Ascending aorta (tissue), 2 donors: ENCODE results near the gene SNX24. TPM values are rescaled to one million over a fixed set of nuclear protein-coding genes. Genes with fewer than 3 reads are reported as not detected.
"Not testable (repeated sequence)": the region's sequence is repeated elsewhere in the genome, so short reads cannot be mapped to it uniquely, and the experiment has no call there.

Source experiments
- DNase-seq, 2 donors: peaks; one replicate each; pipeline ENCODE4 v3.0.0-alpha.2; 2019; ENCODE audit warnings: low spot score in 2 of 2
- H3K27ac ChIP-seq, 2 donors: fragments of 200-600 bp; sonication (generic); one replicate each; pipeline ENCODE4 v1.5.1; 2016 to 2017; ENCODE audit warnings: mild to moderate bottlenecking in 1 of 2
- H3K27me3 ChIP-seq: fragments of 200-600 bp; sonication (generic); one replicate; pipeline ENCODE4 v1.5.1; 2017
- H3K36me3 ChIP-seq, 2 donors: fragments of 200-600 bp; sonication (generic); one replicate each; pipeline ENCODE4 v1.5.1; 2016
- H3K4me1 ChIP-seq, 2 donors: fragments of 200-600 bp; sonication (generic); one replicate each; pipeline ENCODE4 v1.5.1; 2016 to 2017; ENCODE audit warnings: mild to moderate bottlenecking in 1 of 2
- H3K4me3 ChIP-seq, 2 donors: fragments of 200-600 bp; sonication (generic); one replicate each; pipeline ENCODE4 v1.5.1; 2016 to 2017; ENCODE audit warnings: mild to moderate bottlenecking in 1 of 2
- H3K9me3 ChIP-seq, 2 donors: fragments of 200-600 bp; sonication (generic); one replicate each; pipeline ENCODE4 v1.5.1; 2016
- CTCF ChIP-seq, 3 experiments: fragments of 200-600 bp in 2 of 3; fragments of 450-650 bp in 1 of 3; sonication (generic) in 2 of 3; IDR thresholded peaks; one replicate each; pipeline ENCODE4 v1.5.1; 2016 to 2019; ENCODE audit warnings: antibody characterized with exemption in 3 of 3, mild to moderate bottlenecking in 1 of 3, moderate library complexity in 1 of 3
- intact Hi-C: fragments of 100-400 bp; cut with DNase I; formaldehyde crosslinking; loops from one replicate; pipeline ENCODE4 v1.15.1; 2023
- total RNA-seq: library from RNA; depleted of rRNA; stranded (reverse); fragments of >200 nt; gene quantifications from one replicate; pipeline ENCODE4 v1.1.0, GENCODE V29; 2016

The SNX24 gene
- total RNA-seq, 1 donor from 2014 or later, result 21.1 TPM

GRCh38 chr5:122907276-122907675, 61.9 kb downstream of the SNX24 start:
- peak overlapping the region; percentile 41 to 68 for H3K27ac ChIP-seq
- no peak for TF ChIP-seq CTCF (IDR thresholded peaks at IDR 0.05)
- no peaks in the 10 kb centered on the region for H3K36me3 ChIP-seq
- peaks cover 0 to 16% of the 10 kb centered on the region in 2 donors for H3K4me1 ChIP-seq
- no peak for DNase-seq
- no peaks in the 10 kb centered on the region for H3K27me3 ChIP-seq
- no peaks in the 10 kb centered on the region for H3K9me3 ChIP-seq
- peak overlapping the region in 1 of 2 donors; percentile 24 for H3K4me3 ChIP-seq
- intact Hi-C loops, result loop anchor here (5.0 to 10.0 kb wide), 4 partner anchors 60 to 698 kb away; partner anchors contain the start of genes PRDM6 and SNX24

DNA sequence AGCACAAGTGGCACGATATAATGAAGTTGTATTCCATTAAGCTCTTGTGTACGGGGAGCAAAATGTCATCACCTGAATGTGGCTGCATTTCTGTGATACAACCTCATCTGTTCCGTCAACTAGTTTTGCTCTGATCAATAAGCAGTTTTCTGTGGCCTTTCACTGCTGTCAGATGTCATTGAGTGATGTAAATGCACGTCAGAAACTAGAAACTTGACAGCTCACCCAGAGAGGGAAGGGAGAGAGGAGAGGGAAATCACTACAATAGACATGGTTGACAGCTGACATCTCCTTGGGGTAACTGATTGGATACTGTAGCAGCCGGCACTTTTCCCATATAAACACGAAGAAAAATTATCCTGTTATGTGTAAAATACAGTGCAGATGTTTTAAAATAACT, 62.7 kb downstream of the SNX24 start:
- peaks cover 0 to 16% of the 10 kb centered on the region in 2 donors for H3K4me1 ChIP-seq
- no peak for DNase-seq
- peak overlapping the region in 1 of 2 donors; percentile 41 for H3K27ac ChIP-seq
- no peak overlapping the region for H3K4me3 ChIP-seq
- H3K36me3 ChIP-seq, result no peaks in the 10 kb centered on the region
- no peaks in the 10 kb centered on the region for H3K27me3 ChIP-seq
- TF ChIP-seq CTCF (IDR thresholded peaks at IDR 0.05), result no peak
- no peaks in the 10 kb centered on the region for H3K9me3 ChIP-seq
- intact Hi-C loops, result loop anchor here (5.0 to 10.0 kb wide), 4 partner anchors 61 to 697 kb away; partner anchors contain the start of genes PRDM6 and SNX24

DNA sequence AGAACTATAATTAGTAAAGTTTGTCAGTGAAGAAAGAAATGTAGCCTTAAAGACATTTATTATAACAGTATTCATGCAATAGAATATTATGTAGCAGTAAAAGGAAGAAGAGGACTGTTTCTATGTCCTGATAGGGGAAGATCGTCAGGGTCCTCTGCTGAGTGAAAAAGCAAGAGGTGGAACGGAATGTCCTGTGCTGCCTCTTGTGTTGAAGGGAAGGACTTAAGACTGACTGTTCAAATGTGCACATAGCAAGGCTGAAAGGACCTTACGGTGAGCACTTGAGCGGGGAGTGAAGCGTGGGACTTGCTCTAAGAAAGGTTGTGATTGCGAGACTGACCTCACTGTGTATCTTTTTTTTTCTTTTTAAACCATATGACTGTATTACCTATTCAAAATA, 63.2 kb downstream of the SNX24 start:
- H3K9me3 ChIP-seq, result no peaks in the 10 kb centered on the region
- no peak for DNase-seq
- TF ChIP-seq CTCF (IDR thresholded peaks at IDR 0.05), result no peak
- H3K27me3 ChIP-seq, result no peaks in the 10 kb centered on the region
- H3K4me3 ChIP-seq, result no peak overlapping the region
- intact Hi-C loops, result loop anchor here (5.0 to 10.0 kb wide), 4 partner anchors 61 to 696 kb away; partner anchors contain the start of genes PRDM6 and SNX24
- H3K27ac ChIP-seq, result peak overlapping the region in 1 of 2 donors; percentile 15
- no peaks in the 10 kb centered on the region for H3K36me3 ChIP-seq
- peaks cover 0 to 16% of the 10 kb centered on the region in 2 donors for H3K4me1 ChIP-seq

DNA sequence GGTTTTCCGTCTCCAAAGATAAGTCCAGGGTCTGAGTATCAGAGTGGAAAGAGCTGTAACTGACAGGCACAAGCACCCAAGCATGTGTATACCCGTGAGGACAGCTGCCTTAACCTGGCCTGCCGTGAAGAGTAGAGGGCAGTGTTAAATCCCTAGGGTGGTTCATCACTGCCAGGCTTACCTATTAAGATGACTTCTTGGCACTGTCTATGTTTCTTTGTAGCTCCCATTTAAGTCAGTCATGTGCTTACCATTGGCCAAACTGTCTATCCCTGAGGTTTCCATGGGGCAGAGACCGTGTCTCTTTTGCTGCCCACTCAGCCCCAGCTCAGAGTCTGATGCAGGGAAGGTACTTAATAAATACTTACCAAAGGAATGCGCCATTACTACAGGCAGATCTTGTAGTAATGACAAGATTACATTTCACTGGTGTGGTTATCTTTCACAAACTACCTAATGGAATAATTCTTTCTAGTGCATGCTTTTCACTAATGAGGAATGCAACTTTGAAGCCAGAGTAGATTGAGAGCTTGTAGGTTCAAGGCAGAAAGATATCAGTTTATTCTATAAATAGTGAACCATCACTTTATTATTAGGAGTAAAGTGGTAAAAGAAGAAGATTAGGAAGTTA, 64.2 kb downstream of the SNX24 start:
- Histone ChIP-seq H3K4me3 (no peak overlapping the region), H3K27ac (no peak overlapping the region), H3K27me3 (no peaks in the 10 kb centered on the region), H3K36me3 (no peaks in the 10 kb centered on the region), H3K9me3 (no peaks in the 10 kb centered on the region), H3K4me1 (peaks cover 0 to 16% of the 10 kb centered on the region in 2 donors)
- no peak for TF ChIP-seq CTCF (IDR thresholded peaks at IDR 0.05)
- DNase-seq, result no peak
- intact Hi-C loops, result loop anchor here (5.0 to 10.0 kb wide), 4 partner anchors 62 to 695 kb away; partner anchors contain the start of genes PRDM6 and SNX24

DNA sequence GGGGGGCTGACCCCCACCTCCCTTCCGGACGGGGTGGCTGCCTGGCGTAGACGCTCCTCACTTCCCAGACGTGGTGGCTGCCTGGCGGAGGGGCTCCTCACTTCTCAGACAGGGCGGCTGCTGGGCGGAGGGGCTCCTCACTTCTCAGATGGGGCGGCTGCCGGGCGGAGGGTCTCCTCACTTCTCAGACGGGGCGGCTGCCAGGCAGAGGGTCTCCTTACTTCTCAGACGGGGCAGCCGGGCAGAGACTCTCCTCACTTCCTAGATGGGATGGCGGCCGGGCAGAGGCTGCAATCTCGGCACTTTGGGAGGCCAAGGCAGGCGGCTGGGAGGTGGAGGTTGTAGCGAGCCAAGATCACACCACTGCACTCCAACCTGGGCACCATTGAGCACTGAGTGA, 68.0 kb downstream of the SNX24 start:
- intact Hi-C loops, H3K36me3 ChIP-seq, H3K27ac ChIP-seq, H3K27me3 ChIP-seq, H3K4me3 ChIP-seq, DNase-seq, H3K9me3 ChIP-seq, H3K4me1 ChIP-seq: not testable (repeated sequence)

- intact Hi-C loops, result no loop called here
- Histone ChIP-seq H3K36me3 (no peaks in the 10 kb centered on the region), H3K27ac (no peak overlapping the region), H3K9me3 (no peaks in the 10 kb centered on the region), H3K4me1 (peaks cover 0 to 3% of the 10 kb centered on the region in 2 donors), H3K4me3 (no peak overlapping the region), H3K27me3 (no peaks in the 10 kb centered on the region)
- DNase-seq, result no peak
- no peak for TF ChIP-seq CTCF (IDR thresholded peaks at IDR 0.05)
These were observed 70.5 kb downstream of the SNX24 start for GRCh38 chr5:122915717-122916461.
